HG02642 (cell line): ENCODE measurements around the gene PTK7.
"Not testable (repeated sequence)": the region's sequence is repeated elsewhere in the genome, so short reads cannot be mapped to it uniquely, and the experiment has no call there.

Experiments
- ATAC-seq: cut with Tn5 transposase; IDR thresholded peaks from one replicate; pipeline ENCODE4 v1.9.1; 2021; ENCODE audit warnings: mild to moderate bottlenecking; ENCODE audit not compliant: unreplicated experiment, poor library complexity

Gene PTK7

DNA sequence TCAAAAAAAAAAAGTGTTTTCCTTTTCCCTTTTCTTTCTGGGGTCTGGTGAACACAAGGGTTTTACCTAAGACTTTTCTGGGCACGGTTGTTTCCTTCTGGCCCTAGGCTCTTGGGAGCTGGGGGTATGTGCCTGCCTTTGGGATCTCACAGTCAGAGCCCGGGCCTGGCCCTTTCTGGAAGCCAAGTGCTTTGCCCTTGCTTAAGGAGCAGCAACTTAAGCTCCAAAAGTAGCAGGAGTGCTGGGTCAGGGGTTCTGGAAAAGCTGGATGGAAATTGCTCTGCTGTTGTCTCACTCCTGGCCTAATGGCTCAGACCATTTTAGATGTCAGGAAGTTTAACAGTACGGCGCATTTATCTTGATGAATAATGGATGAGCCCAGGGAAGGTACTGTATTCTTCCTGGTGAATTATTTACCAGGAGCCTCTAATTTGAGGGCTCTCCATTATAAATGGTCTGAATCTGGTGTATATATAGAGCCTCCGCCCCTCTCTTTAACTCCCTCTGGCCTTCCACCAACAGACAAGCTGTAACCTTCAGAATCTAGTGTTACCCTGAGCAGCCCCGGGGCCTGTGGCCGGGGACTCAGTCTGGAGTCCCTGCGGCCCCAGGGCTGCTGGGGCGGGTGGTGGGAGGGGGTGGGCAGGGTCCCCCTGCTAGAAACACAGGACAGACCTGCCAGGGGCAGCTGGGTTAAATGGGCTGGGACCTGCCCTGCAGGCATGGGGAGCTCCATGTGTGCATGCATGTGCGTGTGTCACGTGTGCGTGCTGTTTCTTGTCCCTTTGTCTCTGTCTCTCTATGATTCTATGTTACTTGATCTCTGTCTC is 37.5 kb downstream of the PTK7 start:
- no peak for ATAC-seq

DNA sequence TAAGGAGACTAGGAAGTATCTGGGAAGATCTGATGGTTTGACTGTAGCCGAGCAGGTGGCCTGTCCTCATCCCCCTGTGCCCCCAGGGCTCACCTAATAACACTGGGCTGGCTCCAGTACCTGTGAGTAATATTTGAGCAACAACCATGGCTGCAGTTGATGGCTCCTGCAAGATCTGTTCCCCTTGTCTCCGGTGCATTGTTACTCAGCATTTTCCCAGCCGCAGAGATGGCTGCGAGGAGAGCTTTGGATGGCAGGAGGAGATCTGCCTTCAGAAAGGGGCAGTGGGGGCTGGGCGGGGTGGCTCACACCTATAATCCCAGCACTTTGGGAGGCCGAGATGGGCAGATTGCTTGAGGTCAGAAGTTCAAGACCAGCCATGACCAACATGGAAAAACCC is 39.3 kb downstream of the PTK7 start:
- ATAC-seq, result no peak

DNA sequence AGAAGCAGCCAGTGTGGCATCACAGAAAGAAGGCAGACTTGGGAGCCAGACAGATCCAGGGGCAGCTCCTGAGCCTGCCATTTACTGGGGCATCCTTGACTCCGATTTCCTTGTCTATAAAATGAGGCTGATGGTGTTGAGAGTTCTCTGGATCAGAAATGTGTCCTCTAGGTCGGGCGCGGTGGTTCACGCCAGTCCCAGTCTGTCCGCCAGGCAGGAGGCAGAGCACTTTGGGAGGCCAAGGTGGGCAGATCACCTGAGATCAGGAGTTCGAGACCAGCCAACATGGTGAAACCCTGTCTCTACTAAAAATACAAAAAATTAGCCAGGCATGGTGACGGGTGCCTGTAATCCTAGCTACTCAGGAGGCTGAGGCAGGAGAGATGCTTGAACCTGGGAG is 41.4 kb downstream of the PTK7 start:
- ATAC-seq, result not testable (repeated sequence)

DNA sequence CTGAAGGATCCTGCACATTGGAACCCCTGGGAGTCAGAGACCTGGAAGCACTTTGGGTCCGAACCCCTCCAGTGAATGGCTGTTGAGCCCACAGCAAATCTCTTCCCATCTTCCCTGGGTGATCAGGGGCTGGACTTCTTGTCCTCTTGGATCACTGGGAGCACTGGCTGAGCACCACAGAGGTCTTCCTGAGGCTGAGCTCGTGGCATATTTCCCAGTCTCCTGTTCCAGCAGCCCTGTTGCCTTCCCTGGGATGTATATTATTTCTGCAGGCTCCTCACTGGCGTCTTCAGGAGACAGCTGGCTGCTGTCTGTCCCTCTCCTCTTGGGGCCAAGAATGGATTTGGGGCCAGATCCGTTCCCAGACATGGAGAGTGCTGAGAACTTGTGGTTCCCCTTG is 43.4 kb downstream of the PTK7 start:
- ATAC-seq, result no peak

DNA sequence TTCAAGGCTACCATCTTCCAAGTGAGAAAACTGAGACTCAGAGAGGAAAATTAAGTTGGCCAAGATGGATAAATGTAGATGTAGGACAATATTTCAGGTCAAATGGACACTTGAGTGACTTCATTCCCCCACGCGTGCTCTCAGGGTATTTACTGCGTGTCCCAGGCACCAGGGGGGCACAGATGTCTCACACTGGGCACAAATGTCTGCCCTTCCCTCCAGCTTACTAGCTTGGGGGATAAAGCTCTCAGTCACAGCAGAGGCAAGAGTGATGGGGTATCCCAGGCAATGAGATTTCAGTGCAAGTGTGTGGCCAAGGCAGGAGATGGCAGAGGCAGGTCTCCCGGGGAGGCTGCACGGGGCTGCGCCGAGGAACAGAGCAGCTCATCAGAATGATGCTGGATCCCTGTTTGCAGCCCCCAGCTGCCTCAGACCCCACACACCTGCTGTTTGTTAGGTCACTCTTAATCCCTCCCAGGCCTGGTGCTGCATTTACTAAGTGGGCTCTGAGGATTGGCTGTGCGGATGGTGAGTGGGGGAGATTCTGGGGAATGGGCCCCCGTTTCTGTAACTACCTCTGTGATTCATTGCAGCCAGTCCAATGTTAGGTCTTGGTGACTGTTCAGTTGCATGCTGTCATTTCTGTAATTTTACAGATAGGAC is 44.1 kb downstream of the PTK7 start:
- no peak for ATAC-seq

DNA sequence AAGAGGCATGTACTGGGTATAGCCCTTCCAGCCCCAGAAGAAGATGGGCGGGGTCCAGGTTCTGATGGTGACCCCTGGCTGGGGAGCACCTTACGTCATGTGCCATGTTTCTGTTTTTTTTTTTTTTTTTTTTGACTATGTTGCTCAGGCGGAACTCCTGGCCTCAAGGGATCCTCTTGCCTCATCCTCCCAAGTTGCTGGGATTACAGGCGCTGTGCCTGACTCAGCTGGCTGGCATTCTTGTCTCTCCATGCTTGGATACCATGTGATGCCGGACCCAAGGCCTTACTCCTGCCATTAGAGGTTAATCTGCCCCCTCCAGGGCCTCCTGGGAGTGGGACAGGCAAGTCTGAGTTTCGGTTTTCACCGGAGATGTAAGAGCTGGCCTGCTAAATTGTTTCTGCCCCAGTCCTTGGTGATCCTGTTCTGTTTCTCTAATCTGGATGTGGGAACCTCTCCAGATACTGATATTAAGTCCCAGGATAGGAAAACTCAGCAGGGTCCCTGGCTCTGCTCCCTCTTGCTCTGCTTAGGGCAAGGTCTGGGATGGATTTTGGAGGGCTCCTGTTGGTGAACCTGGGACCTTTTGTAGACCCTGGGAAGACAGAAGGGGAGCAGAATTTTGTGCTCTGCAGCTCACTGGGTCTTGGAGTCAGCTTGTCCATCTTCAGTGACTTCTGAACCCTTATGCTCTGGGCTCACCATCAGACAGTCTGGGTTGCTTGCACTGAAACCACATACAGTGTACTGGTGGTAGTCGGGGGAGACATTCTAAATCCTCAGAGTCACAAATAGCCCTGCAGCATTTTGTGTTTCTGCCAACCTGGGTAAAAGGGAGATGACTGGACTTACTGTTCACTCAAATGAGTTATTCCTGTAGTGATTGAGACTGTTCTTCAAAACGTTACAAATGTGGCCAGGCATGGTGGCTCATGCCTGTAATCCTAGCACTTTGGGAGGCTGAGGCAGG is 45.1 kb downstream of the PTK7 start:
- no peak for ATAC-seq

DNA sequence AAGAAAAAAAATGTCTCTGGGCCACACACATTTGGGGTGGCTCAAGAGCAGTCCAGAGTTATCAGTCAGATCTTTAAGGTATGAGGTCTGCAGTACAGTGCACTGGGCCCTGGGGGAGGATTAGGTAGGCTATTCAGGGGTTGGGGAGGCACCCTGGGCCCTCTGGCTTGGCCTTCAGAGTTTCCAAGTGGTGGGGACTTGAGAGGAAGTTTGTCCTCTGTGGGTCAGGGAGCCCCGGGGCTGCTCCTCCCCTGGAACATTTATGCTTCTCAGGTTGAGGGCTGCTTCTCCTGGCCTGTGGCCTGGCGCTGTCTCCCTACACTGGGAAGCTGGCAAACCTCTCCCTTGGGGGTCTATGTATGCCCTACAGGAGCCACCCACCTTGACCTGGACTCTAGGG is 46.0 kb downstream of the PTK7 start:
- ATAC-seq, result no peak

DNA sequence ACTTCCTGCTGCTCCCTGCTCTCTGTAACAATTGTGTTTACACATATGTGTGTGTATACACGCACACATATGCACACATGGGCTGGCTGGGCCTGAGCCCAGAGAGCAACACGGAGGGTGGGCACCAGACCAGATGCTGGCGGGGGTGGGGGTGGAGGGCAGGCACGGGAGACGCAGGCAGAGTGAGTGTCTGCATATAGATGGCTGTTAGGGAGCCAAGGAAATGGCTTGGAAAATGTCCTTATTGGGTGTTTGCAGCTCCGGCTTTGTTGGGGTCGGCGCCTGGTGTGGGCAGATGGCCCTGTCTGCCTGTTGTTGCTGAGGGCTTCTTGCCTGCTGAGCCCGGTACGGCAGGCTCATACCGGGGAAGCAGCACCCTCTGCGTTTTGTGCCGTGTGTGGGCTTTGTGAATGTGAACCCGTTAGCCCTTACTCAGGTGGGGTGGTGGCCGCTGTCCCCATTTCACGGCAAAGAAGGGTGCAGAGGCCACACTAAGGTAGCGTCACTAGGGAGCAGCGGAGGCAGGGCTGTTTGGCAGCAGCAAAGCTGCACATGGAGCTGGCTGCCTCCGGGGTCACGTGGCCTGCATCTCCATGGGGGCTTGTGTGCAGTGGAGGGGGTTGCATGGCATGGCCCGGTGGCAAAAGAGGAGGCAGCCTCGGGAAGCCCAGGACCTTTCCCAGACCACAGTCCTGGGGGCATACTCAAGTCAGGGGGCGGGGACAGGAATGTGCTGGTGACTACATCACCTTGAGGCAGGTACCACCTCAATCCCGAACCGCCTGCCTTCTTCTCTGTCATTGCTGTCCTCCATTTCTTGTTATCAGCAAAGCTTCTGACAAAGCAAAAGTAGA is 47.6 kb downstream of the PTK7 start:
- ATAC-seq, result no peak

DNA sequence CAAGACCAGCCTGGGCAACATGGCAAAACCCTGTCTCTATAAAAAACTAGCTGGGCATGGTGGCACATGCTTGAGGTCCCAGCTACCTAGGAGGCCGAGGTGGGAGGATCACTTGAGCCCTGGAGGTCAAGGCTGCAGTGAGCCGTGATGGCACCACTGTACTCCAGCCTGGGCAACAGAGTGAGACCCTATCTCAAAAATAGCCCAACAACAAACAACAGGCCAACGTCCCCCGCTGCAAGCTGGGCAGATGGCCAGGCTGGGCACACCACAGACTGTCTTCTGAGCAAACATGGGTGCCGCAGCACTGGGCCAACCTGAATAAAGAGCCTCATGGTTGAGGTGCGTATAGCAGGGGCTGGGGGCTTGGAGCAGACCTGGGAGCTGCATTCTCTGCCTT is 48.4 kb downstream of the PTK7 start:
- no peak for ATAC-seq

DNA sequence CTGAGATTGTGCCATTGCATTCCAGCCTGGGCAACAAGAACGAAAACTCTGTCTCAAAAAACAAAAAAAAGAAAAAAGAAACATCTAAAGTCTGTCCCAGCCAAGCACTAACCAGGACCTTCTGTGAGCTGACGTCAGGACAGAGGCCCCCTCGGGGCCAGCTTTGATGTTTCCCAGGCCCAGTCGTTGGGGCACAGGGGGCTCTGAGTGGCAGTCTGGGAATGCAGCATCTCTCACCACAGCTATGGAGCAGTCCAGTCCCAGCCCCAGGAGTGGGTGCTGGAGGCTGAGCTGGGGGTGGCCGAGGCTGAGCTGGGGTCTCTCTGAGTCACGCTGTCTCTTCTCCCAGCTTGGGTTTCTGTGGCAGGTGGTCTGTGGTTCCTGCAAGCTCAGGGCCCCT is 49.0 kb downstream of the PTK7 start:
- ATAC-seq, result no peak

DNA sequence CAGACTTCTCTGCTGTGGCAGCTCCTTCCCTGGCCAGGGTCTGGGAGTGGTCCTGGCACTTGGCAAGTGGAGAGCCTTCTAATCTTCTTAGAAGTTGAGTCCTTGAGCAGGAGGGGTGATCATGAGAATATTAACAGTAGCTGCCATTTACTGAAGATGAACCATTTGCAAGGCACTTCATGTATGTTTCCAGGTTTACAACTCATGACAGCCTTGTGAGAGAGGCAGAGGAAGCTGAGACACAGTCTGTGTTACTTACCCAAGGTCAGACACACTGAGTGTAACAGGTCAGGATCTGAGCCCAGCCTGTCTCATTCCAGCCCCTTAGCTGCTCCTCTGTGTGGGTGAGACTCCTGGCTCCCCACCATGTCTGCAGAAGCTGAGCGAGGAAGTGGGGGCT is 49.4 kb downstream of the PTK7 start:
- no peak for ATAC-seq

DNA sequence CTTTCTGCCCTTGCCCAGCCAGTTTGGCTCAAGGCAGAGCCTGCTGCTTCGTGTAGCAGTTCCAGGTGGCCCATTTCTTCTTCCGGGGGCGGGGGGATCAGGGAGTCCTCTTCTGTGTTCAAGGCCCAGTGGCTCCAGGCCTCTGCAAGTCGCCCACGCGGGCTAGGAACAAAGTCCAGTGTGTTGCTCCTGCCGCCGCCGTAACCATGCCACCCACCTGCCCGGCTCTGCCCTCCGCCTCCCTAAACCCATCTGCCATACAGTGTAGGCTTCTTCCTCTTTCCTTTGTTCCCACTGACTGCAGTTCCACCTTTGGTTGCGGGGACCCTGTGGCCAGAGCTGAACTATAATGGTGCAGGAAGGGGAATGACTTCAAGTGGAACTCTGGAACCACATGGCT is 51.1 kb downstream of the PTK7 start:
- no peak for ATAC-seq

DNA sequence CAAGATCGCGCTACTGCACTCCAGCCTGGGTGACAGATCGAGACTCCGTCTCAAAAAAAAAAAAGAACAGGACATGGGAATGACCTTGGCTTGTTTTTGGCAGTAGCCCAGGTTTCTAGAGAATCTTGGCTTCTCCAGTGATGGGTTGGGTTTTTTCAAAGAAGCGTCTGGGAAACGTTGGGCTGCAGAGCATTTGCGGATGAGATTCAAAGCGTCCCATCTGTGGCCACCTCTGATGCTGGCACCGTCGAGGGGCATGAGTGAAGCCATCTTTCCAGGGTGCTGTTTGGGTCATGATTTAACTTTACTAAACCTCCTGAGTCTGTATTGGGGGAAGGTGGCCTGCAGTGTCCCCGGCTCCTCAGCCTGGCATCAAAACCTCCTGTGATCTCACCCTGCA is 51.8 kb downstream of the PTK7 start:
- no peak for ATAC-seq

DNA sequence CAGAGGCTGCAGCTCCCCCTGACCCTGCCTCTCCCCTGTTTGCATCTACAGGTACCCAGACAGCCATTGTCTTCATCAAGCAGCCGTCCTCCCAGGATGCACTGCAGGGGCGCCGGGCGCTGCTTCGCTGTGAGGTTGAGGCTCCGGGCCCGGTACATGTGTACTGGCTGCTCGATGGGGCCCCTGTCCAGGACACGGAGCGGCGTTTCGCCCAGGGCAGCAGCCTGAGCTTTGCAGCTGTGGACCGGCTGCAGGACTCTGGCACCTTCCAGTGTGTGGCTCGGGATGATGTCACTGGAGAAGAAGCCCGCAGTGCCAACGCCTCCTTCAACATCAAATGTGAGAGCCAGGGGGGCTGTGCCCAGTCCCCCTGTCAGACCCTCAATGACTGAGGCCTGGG is 52.8 kb downstream of the PTK7 start:
- no peak for ATAC-seq

DNA sequence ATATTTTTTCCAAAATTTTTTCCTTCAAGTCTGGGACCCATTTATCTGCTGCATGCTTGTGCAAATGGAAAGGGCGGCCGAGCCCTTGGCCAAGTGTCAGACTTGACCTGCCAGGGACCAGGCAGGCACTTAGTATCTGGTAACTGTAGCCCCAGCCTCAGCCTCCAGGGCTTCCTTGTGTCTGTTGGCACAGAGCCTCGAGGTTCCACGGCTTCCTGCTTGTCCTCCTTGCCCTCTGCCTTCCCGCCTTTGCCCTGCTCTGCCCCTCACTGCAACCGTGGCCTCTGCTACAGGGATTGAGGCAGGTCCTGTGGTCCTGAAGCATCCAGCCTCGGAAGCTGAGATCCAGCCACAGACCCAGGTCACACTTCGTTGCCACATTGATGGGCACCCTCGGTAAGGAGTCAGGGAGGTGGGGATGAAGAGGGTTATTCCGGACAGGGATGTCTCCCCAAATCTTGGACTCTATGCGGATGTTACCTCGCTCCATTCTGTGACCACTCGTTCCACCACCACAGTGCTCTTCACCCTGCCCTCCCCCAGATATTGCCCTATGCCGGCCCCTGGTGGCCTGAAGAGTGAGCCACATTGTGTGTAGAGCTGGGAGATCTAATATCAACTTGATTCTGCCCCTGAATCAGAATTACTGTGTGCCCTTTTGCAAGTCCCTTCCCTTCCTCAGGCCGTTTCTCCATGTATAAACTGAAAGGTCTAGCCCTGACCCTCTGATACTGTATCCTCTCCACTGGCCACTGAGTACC is 53.5 kb downstream of the PTK7 start:
- ATAC-seq, result no peak

DNA sequence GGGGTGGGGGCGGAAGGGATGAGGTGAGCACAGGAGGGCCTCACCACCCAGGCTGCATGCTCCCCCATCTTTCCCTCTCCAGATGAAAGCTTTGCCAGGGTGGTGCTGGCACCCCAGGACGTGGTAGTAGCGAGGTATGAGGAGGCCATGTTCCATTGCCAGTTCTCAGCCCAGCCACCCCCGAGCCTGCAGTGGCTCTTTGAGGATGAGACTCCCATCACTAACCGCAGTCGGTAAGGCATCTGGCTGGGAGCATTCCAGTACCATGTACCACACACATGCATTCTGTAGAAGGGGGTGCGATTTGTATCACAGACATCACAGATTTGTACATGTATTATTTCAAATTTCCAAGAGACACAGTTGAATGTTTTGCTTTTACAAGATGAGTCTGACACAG is 54.3 kb downstream of the PTK7 start:
- no peak for ATAC-seq

DNA sequence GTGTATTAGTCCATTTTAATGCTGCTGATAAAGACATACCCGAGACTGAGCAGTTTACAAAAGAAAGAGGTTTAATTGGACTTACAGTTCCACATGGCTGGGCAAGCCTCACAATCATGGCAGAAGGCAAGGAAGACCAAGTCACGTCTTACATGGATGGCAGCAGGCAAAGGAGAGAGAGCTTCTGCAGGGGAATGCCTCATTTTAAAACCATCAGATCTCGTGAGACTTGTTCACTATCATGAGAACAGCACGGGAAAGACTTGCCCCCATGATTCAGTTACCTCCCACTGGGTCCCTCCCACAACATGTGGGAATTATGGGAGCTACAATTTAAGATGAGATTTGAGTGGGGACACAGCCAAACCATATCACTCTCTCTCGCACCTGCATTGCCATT is 55.3 kb downstream of the PTK7 start:
- ATAC-seq, result not testable (repeated sequence)

DNA sequence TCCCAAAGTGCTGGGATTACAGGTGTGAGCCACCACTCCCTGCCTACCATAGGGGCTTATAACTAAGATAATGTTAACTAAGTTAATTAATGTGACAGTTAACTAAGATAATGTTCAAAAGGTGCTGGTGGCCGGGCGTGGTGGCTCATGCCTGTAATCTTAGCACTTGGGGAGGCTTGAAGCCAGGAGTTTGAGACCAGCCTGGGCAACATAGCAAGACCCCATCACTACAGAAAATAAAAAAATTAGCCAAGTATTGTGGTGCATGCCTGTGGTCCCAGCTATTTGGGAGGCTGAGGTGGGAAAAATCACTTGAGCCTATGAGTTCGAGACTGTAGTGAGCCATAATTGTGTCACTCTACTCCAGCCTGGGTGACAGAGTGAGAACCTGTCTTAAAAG is 62.2 kb downstream of the PTK7 start:
- ATAC-seq, result no peak

DNA sequence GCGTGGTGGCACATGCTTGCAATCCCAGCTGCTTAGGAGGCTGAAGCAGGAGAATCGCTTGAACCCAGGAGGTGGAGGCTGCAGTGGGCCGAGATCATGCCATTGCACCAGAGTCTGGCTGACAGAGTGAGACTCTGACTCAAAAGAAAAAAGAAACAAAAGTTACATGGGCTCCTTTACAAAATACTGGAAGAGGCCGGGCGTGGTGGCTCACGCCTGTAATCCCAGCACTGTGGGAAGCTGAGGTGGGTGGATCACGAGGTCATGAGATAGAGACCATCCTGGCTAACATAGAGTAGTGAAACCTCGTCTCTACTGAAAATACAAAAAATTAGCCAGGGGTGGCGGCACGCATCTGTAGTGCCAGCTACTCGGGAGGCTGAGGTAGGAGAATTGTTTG is 63.9 kb downstream of the PTK7 start:
- not testable (repeated sequence) for ATAC-seq
